OCI-LY1 (cell line): Measurements from ENCODE around the gene OR2AG1.

Experiments used
- EZH2 ChIP-seq: fragments of 200-600 bp; sonication (generic), shearing (Covaris generic); IDR thresholded peaks from 2 replicates; pipeline ENCODE4 v1.8.0; 2017; ENCODE audit warnings: borderline replicate concordance, mixed run types, mild to moderate bottlenecking, antibody characterized with exemption, low read length, moderate library complexity, mixed read lengths
- TF ChIP-seq, protein P1 (sequence below): fragments of 200-600 bp; sonication (generic), shearing (Covaris generic); IDR thresholded peaks from 2 replicates; pipeline ENCODE4 v1.5.1; 2017; ENCODE audit warnings: mild to moderate bottlenecking, antibody characterized with exemption, low read length, moderate library complexity, mixed read lengths

DNA sequence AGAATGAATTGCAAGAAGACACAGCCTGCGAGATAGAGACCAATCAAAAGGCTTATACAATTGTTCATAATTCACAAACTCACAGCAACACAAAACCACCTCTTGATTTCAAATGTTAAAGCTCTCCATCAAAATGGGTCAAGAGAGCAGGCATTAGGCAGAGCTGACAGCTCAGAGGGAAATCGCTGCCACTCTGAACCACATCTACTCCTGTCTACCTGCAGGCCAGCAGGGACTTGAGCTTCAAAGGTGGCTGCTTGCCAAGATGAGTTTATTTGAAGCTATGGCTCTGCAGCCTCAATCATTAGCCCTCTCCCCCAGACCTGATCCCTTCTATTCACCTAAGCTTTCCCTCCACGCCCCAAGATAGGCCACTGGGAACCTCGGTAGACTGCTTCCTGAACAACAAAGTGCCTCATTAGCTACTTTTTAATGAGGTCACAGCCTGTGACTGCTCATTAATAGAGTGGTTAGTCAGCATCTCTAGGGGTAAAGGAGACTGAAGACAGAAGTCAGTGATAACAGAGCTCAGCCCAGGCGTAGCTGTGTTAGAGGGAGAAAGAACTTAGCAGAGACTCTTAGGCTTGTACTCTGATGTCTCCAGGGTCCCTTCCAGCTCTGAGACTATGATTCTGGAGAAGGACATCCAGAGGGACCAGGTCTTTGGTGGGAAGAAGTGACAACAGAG lies 41.5 kb downstream of the OR2AG1 start:
- TF ChIP-seq, protein P1, sequence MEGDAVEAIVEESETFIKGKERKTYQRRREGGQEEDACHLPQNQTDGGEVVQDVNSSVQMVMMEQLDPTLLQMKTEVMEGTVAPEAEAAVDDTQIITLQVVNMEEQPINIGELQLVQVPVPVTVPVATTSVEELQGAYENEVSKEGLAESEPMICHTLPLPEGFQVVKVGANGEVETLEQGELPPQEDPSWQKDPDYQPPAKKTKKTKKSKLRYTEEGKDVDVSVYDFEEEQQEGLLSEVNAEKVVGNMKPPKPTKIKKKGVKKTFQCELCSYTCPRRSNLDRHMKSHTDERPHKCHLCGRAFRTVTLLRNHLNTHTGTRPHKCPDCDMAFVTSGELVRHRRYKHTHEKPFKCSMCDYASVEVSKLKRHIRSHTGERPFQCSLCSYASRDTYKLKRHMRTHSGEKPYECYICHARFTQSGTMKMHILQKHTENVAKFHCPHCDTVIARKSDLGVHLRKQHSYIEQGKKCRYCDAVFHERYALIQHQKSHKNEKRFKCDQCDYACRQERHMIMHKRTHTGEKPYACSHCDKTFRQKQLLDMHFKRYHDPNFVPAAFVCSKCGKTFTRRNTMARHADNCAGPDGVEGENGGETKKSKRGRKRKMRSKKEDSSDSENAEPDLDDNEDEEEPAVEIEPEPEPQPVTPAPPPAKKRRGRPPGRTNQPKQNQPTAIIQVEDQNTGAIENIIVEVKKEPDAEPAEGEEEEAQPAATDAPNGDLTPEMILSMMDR = no peak
- no peak for TF ChIP-seq EZH2
